Choroid plexus epithelial cell (primary cell): ENCODE measurements around the gene WDR6.

Experiments used
- DNase-seq: peaks from one replicate; pipeline ENCODE4 v3.0.0-alpha.2; 2010; ENCODE audit warnings: low read depth
- H3K4me3 ChIP-seq: 2 replicates; pipeline ENCODE4 v1.5.1; 2011; ENCODE audit warnings: low read depth, mild to moderate bottlenecking, control low read depth, low read length, moderate library complexity
- CTCF ChIP-seq: conservative IDR thresholded peaks from 2 replicates; pipeline ENCODE4 v1.5.1; 2011; ENCODE audit warnings: low read depth, mild to moderate bottlenecking, control low read depth, inconsistent platforms, low read length, moderate library complexity

WDR6 gene

GRCh38 chr3:49021213-49021812, 14.1 kb downstream of the WDR6 start:
- peak overlapping the region; percentile 93 for H3K4me3 ChIP-seq
- DNase-seq = peak; percentile 98
- TF ChIP-seq CTCF = no peak

- peak within 1 kb of the TSS; percentile 93 for H3K4me3 ChIP-seq
- peak; percentile 78 for TF ChIP-seq CTCF
- DNase-seq = peak; percentile 95
Observed at GRCh38 chr3:49021813-49022687, 14.9 kb downstream of the WDR6 start, which contains the start of gene NDUFAF3. Gene NDUFAF3, plus strand, starts transcription at chr3:49022121. Its CDS starts 24 bp downstream, at chr3:49022145.

- DNase-seq = no peak
- TF ChIP-seq CTCF = no peak
- H3K4me3 ChIP-seq = peak overlapping the region; percentile 93
Observed at GRCh38 chr3:49022688-49023171, 15.5 kb downstream of the WDR6 start.

GRCh38 chr3:49023775-49024174, 16.6 kb downstream of the WDR6 start:
- no peak overlapping the region for H3K4me3 ChIP-seq
- no peak for TF ChIP-seq CTCF

GRCh38 chr3:49024449-49024848, 17.3 kb downstream of the WDR6 start:
- DNase-seq = no peak
- H3K4me3 ChIP-seq = no peak overlapping the region
- TF ChIP-seq CTCF = no peak

More at GRCh38 chr3:49023775-49024174, 16.6 kb downstream of the WDR6 start:
- DNase-seq = no peak

GRCh38 chr3:49025005-49025792, 18.0 kb downstream of the WDR6 start:
- DNase-seq = no peak
- H3K4me3 ChIP-seq = no peak overlapping the region
- no peak for TF ChIP-seq CTCF
